Stimulated activated CD4-positive, alpha-beta T cell treated with anti-CD3 and anti-CD28 coated beads, TNF-alpha, amount 100 ng/mL, for 48 hours (primary cell): ENCODE data around the gene SENP8.
"Not testable (repeated sequence)": the region's sequence is repeated elsewhere in the genome, so short reads cannot be mapped to it uniquely, and the experiment has no call there.

Experiments used
- DNase-seq, 3 donors: peaks; one replicate each; pipeline ENCODE4 v3.0.0-alpha.2; 2020; ENCODE audit warnings: low read depth in 3 of 3

Gene SENP8

GRCh38 chr15:72118017-72118978, at the start of gene SENP8, which contains the start of gene MYO9A:
Gene SENP8 (plus strand): TSS chr15:72118403. CDS start chr15:72139624, 21,221 bp downstream.
Gene MYO9A (minus strand): TSS chr15:72118150. CDS start chr15:72046563, 71,587 bp downstream.
- peak; percentile 99 to 100 (median 100) for DNase-seq

DNA sequence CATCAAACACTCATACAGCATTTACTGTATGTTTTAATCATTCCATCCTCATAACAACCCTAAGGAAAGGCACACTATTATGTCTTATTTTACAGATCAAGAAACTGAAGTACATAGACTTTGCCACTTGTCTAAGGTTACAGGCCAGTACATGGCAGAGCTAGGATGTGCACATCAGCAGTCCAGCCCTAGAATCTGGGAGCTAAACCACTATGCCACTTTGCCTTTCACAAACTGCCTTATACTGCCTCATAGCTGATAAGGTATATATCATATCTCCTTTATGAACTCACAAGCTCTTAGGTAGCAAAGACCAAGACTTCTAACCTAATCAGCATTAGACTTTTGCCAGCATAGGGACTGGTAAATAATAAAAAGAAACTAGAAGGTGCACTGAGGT, 49.3 kb upstream of the SENP8 start:
- DNase-seq, result no peak

DNA sequence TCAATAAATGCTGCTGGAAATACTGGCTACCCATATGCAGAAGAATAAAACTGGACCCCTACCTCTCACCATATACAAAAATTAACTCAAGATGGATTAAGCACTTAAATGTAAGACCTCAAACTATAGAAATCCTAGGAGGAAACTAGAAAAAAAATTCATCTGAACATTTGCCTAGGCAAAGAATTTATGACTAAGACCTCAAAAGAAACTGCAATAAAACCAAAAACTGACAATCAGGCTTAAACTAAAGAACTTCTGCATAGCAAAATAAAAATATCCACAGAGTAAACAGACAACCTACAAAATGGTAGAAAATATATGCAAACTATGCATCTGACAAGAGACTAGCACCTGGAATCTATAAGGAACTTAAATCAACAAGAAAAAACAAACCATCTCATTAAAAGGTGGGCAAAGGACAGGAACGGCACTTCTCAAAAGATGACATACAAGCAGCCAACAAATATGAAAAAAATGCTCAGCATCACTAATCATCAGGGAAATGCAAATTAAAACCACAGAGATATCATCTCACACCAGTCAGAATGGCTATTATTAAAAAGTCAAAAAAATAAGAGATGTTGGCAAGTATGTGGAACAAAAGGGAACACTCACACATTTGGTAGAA, 47.3 kb upstream of the SENP8 start:
- no peak for DNase-seq

GRCh38 chr15:72071448-72071825, 46.8 kb upstream of the SENP8 start:
- not testable (repeated sequence) for DNase-seq

GRCh38 chr15:72074335-72075060, 43.7 kb upstream of the SENP8 start:
- no peak for DNase-seq

DNA sequence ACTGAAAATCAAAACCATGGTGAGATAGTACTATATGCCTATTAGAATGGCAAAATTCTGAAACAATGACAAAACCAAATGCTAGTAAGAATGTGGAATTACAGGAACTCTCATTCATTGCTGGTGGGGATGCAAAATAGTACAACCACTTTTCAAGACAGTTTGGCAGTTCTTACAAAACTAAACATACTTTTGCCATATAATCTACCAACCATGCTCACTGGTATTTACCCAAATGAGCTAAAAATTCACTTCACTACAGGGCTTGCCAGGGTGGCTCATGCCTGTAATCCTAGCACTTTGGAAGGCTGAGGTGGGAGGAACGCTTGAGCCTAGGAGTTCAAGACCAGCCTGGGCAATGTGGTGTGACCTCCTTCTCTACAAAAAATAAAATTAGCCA, 40.3 kb upstream of the SENP8 start:
- no peak for DNase-seq

GRCh38 chr15:72078887-72079286, 39.3 kb upstream of the SENP8 start:
- DNase-seq, result no peak

GRCh38 chr15:72082176-72082575, 36.0 kb upstream of the SENP8 start:
- DNase-seq, result no peak

DNA sequence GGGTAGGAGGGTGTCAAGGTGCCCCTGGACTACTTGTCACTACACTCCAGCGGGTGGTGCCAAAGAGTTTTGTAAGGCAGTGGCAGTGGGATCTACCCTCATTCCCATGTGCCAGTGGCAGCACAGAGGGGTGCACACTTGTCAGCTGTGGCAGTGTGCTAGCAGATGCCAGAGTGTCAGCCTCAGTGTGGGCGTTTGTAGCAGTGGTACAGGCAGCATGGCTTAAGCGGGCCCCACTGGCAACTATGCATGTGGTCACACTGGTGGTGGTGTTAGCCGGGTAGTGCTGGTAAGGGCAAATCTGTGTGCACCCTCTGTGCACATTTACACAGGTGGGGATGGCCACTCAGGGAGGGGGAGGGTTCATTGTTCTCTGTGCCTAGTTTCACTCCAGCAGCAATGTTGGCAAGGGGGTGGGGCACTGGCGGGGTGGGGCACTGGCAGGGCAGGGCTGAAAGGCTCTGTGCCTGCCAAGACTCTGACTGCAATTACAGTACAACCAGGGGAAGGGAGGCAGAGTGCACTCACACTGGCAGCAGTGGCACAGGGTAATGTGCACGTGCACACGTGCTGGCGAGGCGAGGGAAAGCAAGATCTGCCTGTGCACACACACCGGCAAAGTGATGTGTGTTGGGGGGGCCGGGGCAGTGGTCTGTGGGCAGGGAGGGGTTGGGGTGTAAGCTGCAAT, 32.0 kb upstream of the SENP8 start:
- DNase-seq, result no peak

GRCh38 chr15:72086920-72087648, 31.1 kb upstream of the SENP8 start:
- DNase-seq, result no peak

DNA sequence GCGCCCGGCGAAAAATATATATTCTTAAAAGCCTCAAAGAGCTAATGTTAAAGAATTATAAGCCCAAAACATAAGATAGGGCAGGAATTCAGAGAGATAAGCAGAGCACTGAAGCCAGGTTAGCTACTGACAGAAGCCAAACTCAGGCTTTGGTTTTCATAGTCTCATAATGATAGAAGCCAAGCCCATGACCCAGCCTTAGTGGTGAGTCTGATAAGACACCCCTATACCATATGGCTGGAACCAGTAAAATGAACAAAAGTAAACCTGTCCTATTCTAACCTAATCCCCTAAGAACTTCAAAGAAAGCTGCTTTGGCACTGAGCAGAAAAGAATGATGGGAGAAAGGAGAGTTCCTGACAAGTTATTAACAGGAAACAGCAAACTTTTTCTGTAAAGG, 26.2 kb upstream of the SENP8 start:
- DNase-seq, result no peak

DNA sequence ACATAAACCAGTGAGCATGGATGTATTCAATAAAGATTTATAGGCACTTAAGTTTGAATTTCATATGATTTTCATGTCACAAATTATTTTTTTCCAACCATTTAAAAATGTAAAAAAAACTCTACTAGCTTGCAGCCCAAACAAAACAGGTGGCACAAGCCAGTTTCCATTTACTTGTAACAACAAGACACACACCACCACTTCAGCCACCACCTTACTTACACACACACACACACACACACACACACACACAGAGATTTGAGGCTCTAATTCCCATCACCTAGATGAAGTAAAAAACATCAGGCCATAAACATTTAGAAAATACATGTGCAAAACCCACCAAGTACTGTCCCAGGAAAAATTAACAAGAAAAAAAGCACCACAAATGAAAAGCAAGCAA, 25.5 kb upstream of the SENP8 start:
- DNase-seq, result no peak

DNA sequence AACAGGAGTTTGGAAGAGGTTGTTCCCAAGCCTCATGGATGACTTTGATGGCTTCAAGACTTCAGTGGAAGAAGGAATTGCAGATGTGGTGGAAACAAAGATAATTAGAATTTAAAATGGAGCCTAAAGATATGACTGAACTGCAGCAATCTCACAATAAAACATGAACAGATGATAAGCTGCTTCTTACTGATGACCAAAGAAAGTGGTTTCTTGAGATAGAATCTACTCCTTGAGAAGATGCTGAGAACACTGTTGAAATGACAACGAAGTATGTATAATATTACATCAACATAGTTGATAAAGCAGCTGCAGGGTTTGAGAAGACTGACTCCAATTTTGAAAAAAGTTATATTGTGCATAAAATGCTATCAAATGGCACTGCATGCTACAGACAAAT, 21.4 kb upstream of the SENP8 start:
- DNase-seq, result no peak

DNA sequence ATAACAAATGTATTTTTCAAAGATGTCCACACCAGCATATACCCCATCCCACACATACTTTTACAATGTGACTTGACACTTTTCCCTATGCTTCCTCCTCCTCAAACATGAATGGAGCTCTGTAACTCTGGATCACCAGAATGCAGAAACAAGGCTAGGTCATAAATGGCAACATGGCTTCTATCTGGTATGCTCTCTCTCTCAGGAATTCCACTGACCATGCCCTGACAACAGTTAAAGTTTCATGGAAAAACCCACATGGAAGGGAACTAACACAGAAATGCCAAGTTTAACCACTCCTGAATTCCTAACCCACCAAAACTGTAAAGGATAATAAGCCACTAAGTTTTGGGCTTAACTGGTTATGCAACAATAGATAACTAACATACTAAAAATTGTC, 20.2 kb upstream of the SENP8 start:
- no peak for DNase-seq

- DNase-seq, result no peak
Observed at GRCh38 chr15:72099155-72099554, 19.0 kb upstream of the SENP8 start.

DNA sequence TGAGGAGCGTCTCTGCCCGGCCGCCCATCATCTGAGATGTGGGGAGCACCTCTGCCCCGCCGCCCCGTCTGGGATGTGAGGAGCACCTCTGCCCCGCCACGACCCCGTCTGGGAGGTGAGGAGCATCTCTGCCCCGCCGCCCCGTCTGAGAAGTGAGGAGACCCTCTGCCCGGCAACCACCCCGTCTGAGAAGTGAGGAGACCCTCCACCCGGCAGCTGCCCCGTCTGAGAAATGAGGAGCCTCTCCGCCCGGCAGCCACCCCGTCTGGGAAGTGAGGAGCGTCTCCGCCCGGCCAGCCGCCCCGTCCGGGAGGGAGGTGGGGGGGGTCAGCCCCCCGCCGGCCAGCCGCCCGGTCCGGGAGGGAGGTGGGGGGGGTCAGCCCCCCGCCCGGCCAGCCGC, 17.7 kb upstream of the SENP8 start:
- not testable (repeated sequence) for DNase-seq

DNA sequence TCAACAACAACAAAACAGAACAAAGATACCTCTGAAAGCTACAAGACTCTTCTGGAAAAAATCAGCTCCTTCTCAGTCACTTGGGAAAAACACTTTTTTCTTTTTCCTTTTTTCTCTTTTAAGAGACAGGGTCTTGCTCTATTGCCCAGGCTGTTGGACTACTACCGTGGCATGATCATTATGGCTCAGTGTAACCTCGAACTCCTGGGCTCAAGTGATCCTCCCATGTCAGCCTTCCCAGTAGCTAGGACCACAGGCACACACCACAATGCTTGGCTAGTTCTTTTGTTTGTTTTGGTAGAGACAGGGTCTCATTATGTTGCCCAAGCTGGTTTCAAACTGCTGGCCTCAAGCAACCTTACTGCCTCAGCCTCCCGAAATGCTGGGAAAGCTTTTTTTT, 13.1 kb upstream of the SENP8 start:
- DNase-seq, result no peak

DNA sequence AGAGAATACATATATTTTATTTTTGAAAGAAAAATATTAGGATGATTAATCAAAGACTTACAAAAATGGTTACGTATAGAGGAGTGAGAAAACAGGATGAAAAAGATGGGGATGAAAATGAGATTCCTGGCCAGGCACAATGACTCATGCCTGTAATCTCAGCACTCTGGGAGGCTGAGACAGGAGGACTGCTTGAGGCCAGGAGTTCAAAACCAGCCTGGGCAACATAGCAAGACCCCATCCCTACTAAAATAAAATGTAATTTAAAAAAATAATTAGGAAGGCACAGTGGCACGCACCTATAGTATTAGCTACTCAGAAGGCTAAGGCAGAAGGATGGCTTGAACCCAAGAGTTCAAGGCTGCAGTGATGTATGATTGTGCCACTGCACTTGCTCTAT, 12.1 kb upstream of the SENP8 start:
- no peak for DNase-seq

- no peak for DNase-seq
Observed at GRCh38 chr15:72110355-72110754, 7.8 kb upstream of the SENP8 start.

- no peak for DNase-seq
Observed at GRCh38 chr15:72112116-72112515, 6.1 kb upstream of the SENP8 start.

DNA sequence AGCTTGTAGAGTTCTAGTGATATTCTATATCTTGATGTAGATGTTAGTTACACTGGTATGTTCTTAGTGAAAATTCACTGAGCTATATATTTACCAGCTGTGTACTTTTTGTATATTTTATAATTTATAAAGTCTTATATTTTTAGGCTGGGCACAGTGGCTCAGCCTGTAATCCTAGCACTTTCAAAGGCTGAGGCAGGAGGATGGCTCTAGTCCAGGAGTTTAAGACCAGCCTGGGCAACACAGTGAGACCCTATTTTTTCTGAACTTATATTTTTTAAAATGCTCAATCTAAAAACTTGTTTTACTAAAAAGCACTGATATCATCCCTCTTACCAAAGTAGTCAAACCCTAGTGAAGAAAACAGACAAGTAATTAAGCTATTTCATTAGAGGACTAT, 5.4 kb upstream of the SENP8 start:
- DNase-seq, result no peak
